Testis (tissue), 2 donors: ENCODE data around the gene MACF1.

ENCODE experiments used
- CTCF ChIP-seq, 3 experiments: fragments of 450-650 bp in 2 of 3; fragments of 200-600 bp in 1 of 3; sonication (generic) in 1 of 3; IDR thresholded peaks; one replicate each; pipeline ENCODE4 v1.5.1; 2016 to 2019; ENCODE audit warnings: antibody characterized with exemption in 3 of 3, mild to moderate bottlenecking in 2 of 3, moderate library complexity in 1 of 3
- POLR2A ChIP-seq: fragments of 450-650 bp; IDR thresholded peaks from one replicate; pipeline ENCODE4 v1.6.1; 2017; ENCODE audit warnings: antibody characterized with exemption, mild to moderate bottlenecking, moderate library complexity

GRCh38 chr1:39396671-39397070 lies 192.2 kb downstream of the MACF1 start:
- TF ChIP-seq POLR2A (no peak), CTCF (IDR thresholded peaks at IDR 0.05) (no peak)
